ENCODE results near the gene RPS27L.

DNA sequence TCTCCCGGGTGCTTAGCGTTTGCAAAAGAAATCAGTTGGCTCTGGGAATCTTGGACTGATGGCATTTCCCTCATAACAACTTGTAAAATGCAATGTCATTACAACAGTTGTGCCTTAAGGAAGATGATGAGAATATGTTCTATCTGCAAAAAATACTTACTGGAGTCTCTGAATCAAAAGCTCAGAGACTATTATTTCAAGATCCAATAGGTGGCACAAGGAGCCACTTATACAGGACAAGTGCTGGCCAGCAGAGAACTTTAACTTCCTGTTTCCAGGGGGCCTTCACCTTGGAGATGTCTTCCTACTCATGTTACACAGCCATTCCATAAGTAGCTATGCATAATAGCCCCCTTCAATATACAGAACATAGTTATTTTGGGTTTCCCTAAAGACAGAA lies 8.9 kb upstream of the RPS27L start:
- no peak for TF ChIP-seq ARNTL (CRISPR knock-in tag; IDR thresholded peaks at IDR 0.05; ENCODE audit: borderline replicate concordance, low read depth)
- no peak for TF ChIP-seq SNAI2 (CRISPR knock-in tag; IDR thresholded peaks at IDR 0.05)
- TF ChIP-seq, protein P1, sequence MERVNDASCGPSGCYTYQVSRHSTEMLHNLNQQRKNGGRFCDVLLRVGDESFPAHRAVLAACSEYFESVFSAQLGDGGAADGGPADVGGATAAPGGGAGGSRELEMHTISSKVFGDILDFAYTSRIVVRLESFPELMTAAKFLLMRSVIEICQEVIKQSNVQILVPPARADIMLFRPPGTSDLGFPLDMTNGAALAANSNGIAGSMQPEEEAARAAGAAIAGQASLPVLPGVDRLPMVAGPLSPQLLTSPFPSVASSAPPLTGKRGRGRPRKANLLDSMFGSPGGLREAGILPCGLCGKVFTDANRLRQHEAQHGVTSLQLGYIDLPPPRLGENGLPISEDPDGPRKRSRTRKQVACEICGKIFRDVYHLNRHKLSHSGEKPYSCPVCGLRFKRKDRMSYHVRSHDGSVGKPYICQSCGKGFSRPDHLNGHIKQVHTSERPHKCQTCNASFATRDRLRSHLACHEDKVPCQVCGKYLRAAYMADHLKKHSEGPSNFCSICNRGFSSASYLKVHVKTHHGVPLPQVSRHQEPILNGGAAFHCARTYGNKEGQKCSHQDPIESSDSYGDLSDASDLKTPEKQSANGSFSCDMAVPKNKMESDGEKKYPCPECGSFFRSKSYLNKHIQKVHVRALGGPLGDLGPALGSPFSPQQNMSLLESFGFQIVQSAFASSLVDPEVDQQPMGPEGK (CRISPR knock-in tag; IDR thresholded peaks at IDR 0.05; ENCODE audit: borderline replicate concordance) = no peak
- no peak for TF ChIP-seq OSR1 (CRISPR knock-in tag; IDR thresholded peaks at IDR 0.05)
- no peak for TF ChIP-seq ESRRG (CRISPR knock-in tag; IDR thresholded peaks at IDR 0.05)
- TF ChIP-seq, protein P2, sequence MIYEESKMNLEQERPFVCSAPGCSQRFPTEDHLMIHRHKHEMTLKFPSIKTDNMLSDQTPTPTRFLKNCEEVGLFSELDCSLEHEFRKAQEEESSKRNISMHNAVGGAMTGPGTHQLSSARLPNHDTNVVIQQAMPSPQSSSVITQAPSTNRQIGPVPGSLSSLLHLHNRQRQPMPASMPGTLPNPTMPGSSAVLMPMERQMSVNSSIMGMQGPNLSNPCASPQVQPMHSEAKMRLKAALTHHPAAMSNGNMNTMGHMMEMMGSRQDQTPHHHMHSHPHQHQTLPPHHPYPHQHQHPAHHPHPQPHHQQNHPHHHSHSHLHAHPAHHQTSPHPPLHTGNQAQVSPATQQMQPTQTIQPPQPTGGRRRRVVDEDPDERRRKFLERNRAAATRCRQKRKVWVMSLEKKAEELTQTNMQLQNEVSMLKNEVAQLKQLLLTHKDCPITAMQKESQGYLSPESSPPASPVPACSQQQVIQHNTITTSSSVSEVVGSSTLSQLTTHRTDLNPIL (CRISPR knock-in tag; IDR thresholded peaks at IDR 0.05; ENCODE audit: low read depth) = no peak
- TF ChIP-seq ZFP30 (CRISPR knock-in tag; IDR thresholded peaks at IDR 0.05) = no peak
- no peak for TF ChIP-seq ZFP3 (CRISPR knock-in tag; IDR thresholded peaks at IDR 0.05)

Data from SK-N-SH treated with all-trans-retinoic acid at 6 μM for 48 hours (cell line).